ENCODE data around the gene MGAT4C. TPM values are rescaled to one million over a fixed set of nuclear protein-coding genes. Genes with fewer than 3 reads are reported as not detected.

Gene MGAT4C
- total and polyA plus RNA-seq, 2 of the 8 experiments (the other 6 are each of a cell fraction or from before 2014, with no cell fraction given), result 1.6 to 2.5 TPM

- H2BK5ac ChIP-seq (ENCODE audit: low read depth, low read length), result no peak overlapping the region
- H3K14ac ChIP-seq (ENCODE audit: insufficient read length), result no peak overlapping the region
- FAIRE-seq, result no peak
- H4K8ac ChIP-seq (ENCODE audit: extremely low read depth, insufficient read depth, low read length), result no peak overlapping the region
- H3K18ac ChIP-seq (ENCODE audit: extremely low read depth, low read length), result no peak overlapping the region
- H2BK20ac ChIP-seq (ENCODE audit: low read length), result no peak overlapping the region
- H3K27me3 ChIP-seq (replicated peaks in 1 of 4; ENCODE audit: control insufficient read depth in 3 of 4, extremely low read depth in 1 of 4, insufficient read depth in 3 of 4, low read length in 3 of 4), result no peaks in the 10 kb centered on the region
- ChIA-PET CTCF (ENCODE audit: partially characterized antibody) (interaction anchor here (0.7 to 1.5 kb wide), 2 partner anchors 12 to 24 kb away, joined by 3 read pairs; no protein-coding TSS in a partner anchor), POLR2A (ENCODE audit: partially characterized antibody) (no interaction called here)
- H2BK12ac ChIP-seq (ENCODE audit: low read depth, low read length), result no peak overlapping the region
- no peak overlapping the region for H2AK5ac ChIP-seq (ENCODE audit: low read depth, low read length)
- H3K4me2 ChIP-seq (ENCODE audit: insufficient read depth in 1 of 2, low read depth in 2 of 2, low read length in 2 of 2), result no peak overlapping the region
- 92% methylated on average over 4 of the region's 4 CpGs; no CpG with 5 or more reads in 1 of the 2 experiments for WGBS, 2 experiments (ENCODE audit: extremely low coverage in 1 of 2, insufficient coverage in 1 of 2, insufficient read length in 1 of 2, insufficient replicate concordance in 2 of 2, low coverage in 1 of 2, low lambda C conversion rate in 2 of 2, missing lambda C conversion rate in 1 of 2)
- H3K79me1 ChIP-seq (ENCODE audit: low read depth, low read length), result no peaks in the 10 kb centered on the region
- H3K56ac ChIP-seq (replicated peaks; ENCODE audit: insufficient read length, low read depth, low read length), result no peak overlapping the region
- H3K23ac ChIP-seq (ENCODE audit: insufficient read length), result no peak overlapping the region
- H2AFZ ChIP-seq (ENCODE audit: low read length), result no peak overlapping the region
- no peak overlapping the region for H2BK120ac ChIP-seq (replicated peaks; ENCODE audit: low read depth, low read length)
- H3K9ac ChIP-seq (replicated peaks in 1 of 4; ENCODE audit: extremely low read depth in 1 of 4, low read depth in 3 of 4, low read length in 3 of 4), result no peak overlapping the region
- no peak for DNase-seq (ENCODE audit: low read depth in 1 of 2, low spot score in 2 of 2)
- no peaks in the 10 kb centered on the region for H3K23me2 ChIP-seq (ENCODE audit: low read depth, low read length)
- no peaks in the 10 kb centered on the region for H3K9me3 ChIP-seq (ENCODE audit: insufficient read depth in 2 of 2, low read depth in 1 of 2, low read length in 1 of 2)
- no peak overlapping the region for H3K27ac ChIP-seq (ENCODE audit: low read depth, low read length)
- H4K5ac ChIP-seq (ENCODE audit: insufficient read length, low read depth, low read length), result no peak overlapping the region
- no peaks in the 10 kb centered on the region for H3K79me2 ChIP-seq (ENCODE audit: control insufficient read depth in 1 of 2, insufficient read depth in 2 of 2, low read length in 2 of 2)
- no peaks in the 10 kb centered on the region for H4K20me1 ChIP-seq (replicated peaks in 1 of 2; ENCODE audit: control insufficient read depth in 1 of 2, insufficient read depth in 2 of 2, low read length in 2 of 2)
- H3K4me1 ChIP-seq (replicated peaks in 1 of 4; ENCODE audit: control insufficient read depth in 3 of 4, insufficient read depth in 4 of 4, low read length in 3 of 4), result no peaks in the 10 kb centered on the region
- H4K91ac ChIP-seq (replicated peaks; ENCODE audit: insufficient read length, low read length), result no peak overlapping the region
- H3K36me3 ChIP-seq (ENCODE audit: control insufficient read depth in 2 of 4, insufficient read depth in 4 of 4, low read length in 3 of 4), result no peaks in the 10 kb centered on the region
- TF ChIP-seq CTCF (IDR thresholded peaks at IDR 0.05; ENCODE audit: control extremely low read depth in 1 of 3, insufficient read depth in 1 of 3, low read depth in 1 of 3, low read length in 3 of 3) (no peak), BRCA1 (IDR thresholded peaks at IDR 0.05; ENCODE audit: low read depth, low read length) (no peak), POU5F1 (IDR thresholded peaks at IDR 0.05; ENCODE audit: low read depth, low read length) (no peak), SP2 (IDR thresholded peaks at IDR 0.05; ENCODE audit: low read length) (no peak), TAF1 (IDR thresholded peaks at IDR 0.05; ENCODE audit: low read depth, low read length) (no peak), TAF7 (optimal IDR thresholded peaks at IDR 0.05; ENCODE audit: borderline replicate concordance, low read depth, low read length) (no peak), SIN3A (conservative IDR thresholded peaks at IDR 0.05 in 1 of 2, IDR thresholded peaks at IDR 0.05 in 1 of 2; ENCODE audit: low read depth in 1 of 2, low read length in 2 of 2) (no peak), RAD21 (IDR thresholded peaks at IDR 0.05 in 1 of 2, conservative IDR thresholded peaks at IDR 0.05 in 1 of 2; ENCODE audit: low read depth in 2 of 2, low read length in 2 of 2) (no peak), HDAC2 (IDR thresholded peaks at IDR 0.05; ENCODE audit: borderline replicate concordance in 1 of 2, low read depth in 2 of 2, low read length in 2 of 2) (no peak)
- H3K4me3 ChIP-seq (ENCODE audit: extremely low read depth in 1 of 4, insufficient read depth in 2 of 4, low read depth in 3 of 4, low read length in 4 of 4), result no peak overlapping the region
- no peak overlapping the region for H2BK15ac ChIP-seq (ENCODE audit: low read length)
- H3K4ac ChIP-seq (replicated peaks; ENCODE audit: insufficient read length, low read depth, low read length), result no peak overlapping the region
Observed at GRCh38 chr12:86198696-86199444, 57.3 kb downstream of the MGAT4C start.

All from H1 (cell line).